GM23248 (cell line): Measurements from ENCODE around the gene PXDC1. TPM values are rescaled to one million over a fixed set of nuclear protein-coding genes. Genes with fewer than 3 reads are reported as not detected.

Experiments used
- DNase-seq: peaks from one replicate; pipeline ENCODE4 v3.0.0-alpha.2; 2015
- H2AFZ ChIP-seq: fragments of 200-600 bp; sonication (generic); 2 replicates; pipeline ENCODE4 v1.6.1; 2016; ENCODE audit warnings: antibody characterized with exemption
- H3F3A ChIP-seq: fragments of 200-600 bp; sonication (generic); 2 replicates; pipeline ENCODE4 v1.6.1; 2016; ENCODE audit warnings: mild to moderate bottlenecking, antibody characterized with exemption, mixed run types; ENCODE audit not compliant: insufficient read depth
- H3K27ac ChIP-seq: fragments of 200-600 bp; sonication (generic); 2 replicates; pipeline ENCODE4 v1.5.1; 2016; ENCODE audit warnings: mild to moderate bottlenecking
- H3K27me3 ChIP-seq: fragments of 200-600 bp; sonication (generic); replicated peaks from 2 replicates; pipeline ENCODE4 v1.6.1; 2016; ENCODE audit warnings: mild to moderate bottlenecking; ENCODE audit not compliant: insufficient read depth
- H3K36me3 ChIP-seq: fragments of 200-600 bp; sonication (generic); 2 replicates; pipeline ENCODE4 v1.6.1; 2016; ENCODE audit warnings: low read depth, mild to moderate bottlenecking
- H3K4me1 ChIP-seq: fragments of 200-600 bp; sonication (generic); 2 replicates; pipeline ENCODE4 v1.6.1; 2016; ENCODE audit warnings: mild to moderate bottlenecking; ENCODE audit not compliant: insufficient read depth
- H3K4me2 ChIP-seq: fragments of 200-600 bp; sonication (generic); one replicate; pipeline ENCODE4 v1.6.1; 2016; ENCODE audit warnings: mild to moderate bottlenecking; ENCODE audit not compliant: unreplicated experiment
- H3K4me3 ChIP-seq: fragments of 200-600 bp; sonication (generic); 2 replicates; pipeline ENCODE4 v1.5.1; 2016; ENCODE audit warnings: mild to moderate bottlenecking
- H3K79me2 ChIP-seq: fragments of 200-600 bp; sonication (generic); 2 replicates; pipeline ENCODE4 v1.6.1; 2016; ENCODE audit warnings: mild to moderate bottlenecking; ENCODE audit not compliant: insufficient read depth
- H3K9ac ChIP-seq: fragments of 200-600 bp; sonication (generic); 2 replicates; pipeline ENCODE4 v1.6.1; 2016; ENCODE audit warnings: mild to moderate bottlenecking
- H3K9me2 ChIP-seq: fragments of 200-600 bp; sonication (generic); 2 replicates; pipeline ENCODE4 v1.6.1; 2016; ENCODE audit warnings: mixed run types, mild to moderate bottlenecking, moderate library complexity; ENCODE audit not compliant: insufficient read depth
- H3K9me3 ChIP-seq: fragments of 200-600 bp; sonication (generic); one replicate; pipeline ENCODE4 v1.6.1; 2017; ENCODE audit warnings: low read depth
- H4K20me1 ChIP-seq: fragments of 200-600 bp; sonication (generic); 2 replicates; pipeline ENCODE4 v1.6.0; 2016; ENCODE audit not compliant: insufficient read depth
- EZH2 ChIP-seq: fragments of 200-600 bp; sonication (generic); IDR thresholded peaks from 2 replicates; pipeline ENCODE4 v1.6.1; 2018; ENCODE audit warnings: antibody characterized with exemption, mild to moderate bottlenecking; ENCODE audit not compliant: insufficient read depth, poor library complexity, severe bottlenecking
- EZH2phosphoT487 ChIP-seq: fragments of 200-600 bp; sonication (generic); IDR thresholded peaks from 2 replicates; pipeline ENCODE4 v1.6.1; 2018; ENCODE audit warnings: antibody characterized with exemption, moderate library complexity, mild to moderate bottlenecking, low read depth; ENCODE audit not compliant: insufficient read depth
- WGBS, 2 experiments: methylation state at CpG; one replicate each; pipeline ENCODE4 v1.1.6; 2015 to 2017; ENCODE audit warnings: low lambda C conversion rate in 2 of 2, low coverage in 1 of 2; ENCODE audit errors: missing lambda C conversion rate in 2 of 2; 5-methylcytosine and 5-hydroxymethylcytosine counted together
- in situ Hi-C: fragments of 300-500 bp; cut with MboI; formaldehyde crosslinking; loops from 2 replicates; pipeline ENCODE4 v1.15.0; 2020
- polyA plus RNA-seq: library from polyadenylated mRNA; unstranded; fragments of >200 nt; fragmentation: Nextera tagmentation; extraction: Ambion mirVana; gene quantifications from 2 replicates; pipeline ENCODE4 v1.2.1, GENCODE V29; 2016
- total RNA-seq: library from RNA; depleted of rRNA; stranded (reverse); fragments of >200 nt; shearing (Covaris generic); gene quantifications from 2 replicates; pipeline ENCODE4 v1.2.3, GENCODE V29; 2014

PXDC1 gene
- total and polyA plus RNA-seq, 2 experiments from 2014 or later, result 135 to 192 TPM

DNA sequence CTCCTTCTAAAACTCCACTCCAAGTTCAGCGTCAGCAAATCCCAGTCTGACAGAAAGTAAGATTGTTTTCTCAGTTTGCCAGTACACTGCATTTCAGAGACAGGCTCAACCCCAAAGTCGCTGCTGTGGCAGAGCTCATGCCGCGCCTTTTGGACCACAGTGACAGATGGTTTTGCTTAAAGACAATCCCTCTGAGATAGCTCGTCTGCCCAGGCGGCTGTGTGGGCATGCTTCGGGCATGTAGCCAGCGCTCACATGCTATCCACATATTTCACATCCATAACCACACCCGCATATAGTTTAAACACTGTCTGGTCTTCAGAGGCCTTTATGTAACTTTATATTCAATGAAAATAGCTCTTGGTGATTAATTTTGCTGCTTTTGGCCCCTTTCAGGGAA, 14.7 kb upstream of the PXDC1 start:
- H3K4me3 ChIP-seq, result peak overlapping the region; percentile 3; the same call in 1 of the 2 replicates
- 2 to 4% methylated on average over 9 of the region's 9 CpGs for WGBS, 2 experiments
- peaks cover 16% of the 10 kb centered on the region for H3F3A ChIP-seq
- H3K4me2 ChIP-seq, result peak overlapping the region; percentile 52
- peak overlapping the region; percentile 1; the same call in 1 of the 2 replicates for H2AFZ ChIP-seq
- H4K20me1 ChIP-seq, result no peaks in the 10 kb centered on the region
- no peaks in the 10 kb centered on the region for H3K9me2 ChIP-seq
- no peaks in the 10 kb centered on the region for H3K79me2 ChIP-seq
- peak overlapping the region; percentile 23 for H3K9ac ChIP-seq
- no peaks in the 10 kb centered on the region for H3K9me3 ChIP-seq
- no peaks in the 10 kb centered on the region for H3K27me3 ChIP-seq
- DNase-seq, result peak; percentile 91
- H3K4me1 ChIP-seq, result peaks cover 33% of the 10 kb centered on the region
- H3K36me3 ChIP-seq, result no peaks in the 10 kb centered on the region
- no peak for TF ChIP-seq EZH2phosphoT487
- TF ChIP-seq EZH2, result no peak
- peak overlapping the region; percentile 58 for H3K27ac ChIP-seq
- in situ Hi-C loops, result no loop called here

- Histone ChIP-seq H3K9me2 (no peaks in the 10 kb centered on the region), H3K9ac (0 out of 2 replicates have a peak overlapping the region, but pooled peaks have one; percentile 23), H2AFZ (no peak overlapping the region), H3K27me3 (no peaks in the 10 kb centered on the region), H3F3A (peaks cover 20% of the 10 kb centered on the region), H3K27ac (no peak overlapping the region), H3K79me2 (no peaks in the 10 kb centered on the region), H3K9me3 (no peaks in the 10 kb centered on the region), H3K4me1 (peaks cover 35% of the 10 kb centered on the region), H4K20me1 (no peaks in the 10 kb centered on the region), H3K4me2 (no peak overlapping the region), H3K36me3 (no peaks in the 10 kb centered on the region), H3K4me3 (no peak overlapping the region)
- in situ Hi-C loops, result no loop called here
- WGBS, 2 experiments, result 50 to 55% methylated on average over 6 of the region's 6 CpGs
- no peak for TF ChIP-seq EZH2
- no peak for TF ChIP-seq EZH2phosphoT487
- DNase-seq, result no peak
Measured at GRCh38 chr6:3765415-3765814, 13.9 kb upstream of the PXDC1 start.

GRCh38 chr6:3764516-3765335, 13.2 kb upstream of the PXDC1 start:
- no peak overlapping the region for H2AFZ ChIP-seq
- TF ChIP-seq EZH2 (no peak), EZH2phosphoT487 (no peak)
- whole genome bisulfite sequencing, 2 experiments, result 93 to 97% methylated on average over 5 of the region's 5 CpGs
- H3K9me2 ChIP-seq, result no peaks in the 10 kb centered on the region
- H3K9me3 ChIP-seq, result no peaks in the 10 kb centered on the region
- no peaks in the 10 kb centered on the region for H3K36me3 ChIP-seq
- H3K27ac ChIP-seq, result no peak overlapping the region
- H3F3A ChIP-seq, result peaks cover 27% of the 10 kb centered on the region
- peaks cover 35% of the 10 kb centered on the region for H3K4me1 ChIP-seq
- no peaks in the 10 kb centered on the region for H3K79me2 ChIP-seq
- H3K27me3 ChIP-seq, result no peaks in the 10 kb centered on the region
- in situ Hi-C loops, result no loop called here
- no peak overlapping the region for H3K4me3 ChIP-seq
- DNase-seq, result no peak
- H3K9ac ChIP-seq, result no peak overlapping the region
- no peak overlapping the region for H3K4me2 ChIP-seq
- no peaks in the 10 kb centered on the region for H4K20me1 ChIP-seq

GRCh38 chr6:3762852-3763251, 11.3 kb upstream of the PXDC1 start:
- in situ Hi-C loops, result no loop called here
- Histone ChIP-seq H3K27me3 (no peaks in the 10 kb centered on the region), H4K20me1 (no peaks in the 10 kb centered on the region), H3K4me3 (no peak overlapping the region), H3K9me2 (no peaks in the 10 kb centered on the region), H3K4me2 (no peak overlapping the region), H3K27ac (no peak overlapping the region), H3K9me3 (no peaks in the 10 kb centered on the region), H3F3A (peaks cover 41% of the 10 kb centered on the region), H3K36me3 (no peaks in the 10 kb centered on the region), H3K4me1 (peaks cover 41% of the 10 kb centered on the region), H2AFZ (no peak overlapping the region), H3K9ac (no peak overlapping the region), H3K79me2 (no peaks in the 10 kb centered on the region)
- 90 to 92% methylated on average over 6 of the region's 6 CpGs for WGBS, 2 experiments
- TF ChIP-seq EZH2phosphoT487, result no peak
- TF ChIP-seq EZH2, result no peak
- no peak for DNase-seq
